ENCODE measurements around the gene STBD1.

- TF ChIP-seq CTCF (conservative IDR thresholded peaks at IDR 0.05; ENCODE audit: low read depth, low read length) (no peak), RAD21 (IDR thresholded peaks at IDR 0.05; ENCODE audit: low read length) (no peak), ELK1 (IDR thresholded peaks at IDR 0.05; ENCODE audit: borderline replicate concordance, low read depth, low read length) (no peak)
These were observed 23.4 kb upstream of the STBD1 start for GRCh38 chr4:76282941-76283689.

Data from IMR-90 (cell line).